A549 (cell line): Measurements from ENCODE around the gene AIPL1.

Experiments
- ESRRA ChIP-seq: fragments of 150-350 bp; IDR thresholded peaks from 2 replicates; pipeline ENCODE4 v1.6.1; 2014; ENCODE audit warnings: mild to moderate bottlenecking, low read length, borderline replicate concordance
- FOSB ChIP-seq: fragments of 250-450 bp; sonication (Bioruptor Pico); IDR thresholded peaks from 2 replicates; pipeline ENCODE4 v1.5.0; 2020; ENCODE audit warnings: mild to moderate bottlenecking, moderate library complexity
- GATA3 ChIP-seq: IDR thresholded peaks from 2 replicates; pipeline ENCODE4 v1.6.1; 2012; ENCODE audit warnings: borderline replicate concordance
- HMGXB4 ChIP-seq: fragments of 250-450 bp; sonication (Bioruptor Pico); IDR thresholded peaks from 2 replicates; pipeline ENCODE4 v1.5.0; 2021; ENCODE audit warnings: mild to moderate bottlenecking, moderate library complexity, borderline replicate concordance
- JUN ChIP-seq, 2 experiments: fragments of >200 bp; sonication (Bioruptor Twin); formaldehyde crosslinking; IDR thresholded peaks; 2 replicates in 1 of 2; 3 replicates in 1 of 2; pipeline ENCODE4 v1.6.1; 2016 to 2017
- MAX ChIP-seq: IDR thresholded peaks from 2 replicates; pipeline ENCODE4 v1.6.1; 2012
- POLR2A ChIP-seq: IDR thresholded peaks from 2 replicates; pipeline ENCODE4 v1.6.1; 2012; ENCODE audit warnings: mild to moderate bottlenecking, low read length
- POLR2AphosphoS2 ChIP-seq: conservative IDR thresholded peaks from 2 replicates; pipeline ENCODE4 v1.6.1; 2012; ENCODE audit warnings: low read length, improper control_type of control experiment, inconsistent platforms
- RAD21 ChIP-seq, 2 experiments: fragments of >200 bp in 1 of 2; sonication (Bioruptor Twin) in 1 of 2; formaldehyde crosslinking in 1 of 2; IDR thresholded peaks in 1 of 2; conservative IDR thresholded peaks in 1 of 2; 2 replicates in 1 of 2; 3 replicates in 1 of 2; pipeline ENCODE4 v1.6.1; 2012 to 2018; ENCODE audit warnings: inconsistent platforms in 1 of 2
- REST ChIP-seq: fragments of 200-600 bp; sonication (generic); IDR thresholded peaks from 2 replicates; pipeline ENCODE4 v1.6.1; 2016; ENCODE audit warnings: antibody characterized with exemption, mild to moderate bottlenecking, moderate library complexity
- SMC3 ChIP-seq: fragments of >200 bp; sonication (Bioruptor Twin); formaldehyde crosslinking; IDR thresholded peaks from 3 replicates; pipeline ENCODE4 v1.6.1; 2018; ENCODE audit warnings: inconsistent platforms
- TP53 ChIP-seq: fragments of 250-450 bp; sonication (Bioruptor Pico); IDR thresholded peaks from 2 replicates; pipeline ENCODE4 v1.5.0; 2021; ENCODE audit warnings: mild to moderate bottlenecking, moderate library complexity
- TF ChIP-seq, protein P1 (sequence below): fragments of >200 bp; sonication (Bioruptor Twin); formaldehyde crosslinking; IDR thresholded peaks from 3 replicates; pipeline ENCODE4 v1.5.1; 2016
- TF ChIP-seq, protein P2 (sequence below): fragments of 150-350 bp; IDR thresholded peaks from 2 replicates; pipeline ENCODE4 v1.6.1; 2014; ENCODE audit warnings: low read depth, mild to moderate bottlenecking, low read length

- no peak for TF ChIP-seq POLR2A
- TF ChIP-seq, protein P1, sequence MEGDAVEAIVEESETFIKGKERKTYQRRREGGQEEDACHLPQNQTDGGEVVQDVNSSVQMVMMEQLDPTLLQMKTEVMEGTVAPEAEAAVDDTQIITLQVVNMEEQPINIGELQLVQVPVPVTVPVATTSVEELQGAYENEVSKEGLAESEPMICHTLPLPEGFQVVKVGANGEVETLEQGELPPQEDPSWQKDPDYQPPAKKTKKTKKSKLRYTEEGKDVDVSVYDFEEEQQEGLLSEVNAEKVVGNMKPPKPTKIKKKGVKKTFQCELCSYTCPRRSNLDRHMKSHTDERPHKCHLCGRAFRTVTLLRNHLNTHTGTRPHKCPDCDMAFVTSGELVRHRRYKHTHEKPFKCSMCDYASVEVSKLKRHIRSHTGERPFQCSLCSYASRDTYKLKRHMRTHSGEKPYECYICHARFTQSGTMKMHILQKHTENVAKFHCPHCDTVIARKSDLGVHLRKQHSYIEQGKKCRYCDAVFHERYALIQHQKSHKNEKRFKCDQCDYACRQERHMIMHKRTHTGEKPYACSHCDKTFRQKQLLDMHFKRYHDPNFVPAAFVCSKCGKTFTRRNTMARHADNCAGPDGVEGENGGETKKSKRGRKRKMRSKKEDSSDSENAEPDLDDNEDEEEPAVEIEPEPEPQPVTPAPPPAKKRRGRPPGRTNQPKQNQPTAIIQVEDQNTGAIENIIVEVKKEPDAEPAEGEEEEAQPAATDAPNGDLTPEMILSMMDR = peak; percentile 84
- TF ChIP-seq TP53 (CRISPR knock-in tag) = no peak
- no peak for TF ChIP-seq JUN (IDR thresholded peaks at IDR 0.05)
- TF ChIP-seq MAX = no peak
- TF ChIP-seq ESRRA = no peak
- no peak for TF ChIP-seq REST
- TF ChIP-seq GATA3 = no peak
- peak; percentile 87 to 88 for TF ChIP-seq RAD21 (conservative IDR thresholded peaks at IDR 0.05 in 1 of 2, IDR thresholded peaks at IDR 0.05 in 1 of 2)
- no peak for TF ChIP-seq POLR2AphosphoS2
- TF ChIP-seq SMC3 = peak; percentile 76
- TF ChIP-seq, protein P2, sequence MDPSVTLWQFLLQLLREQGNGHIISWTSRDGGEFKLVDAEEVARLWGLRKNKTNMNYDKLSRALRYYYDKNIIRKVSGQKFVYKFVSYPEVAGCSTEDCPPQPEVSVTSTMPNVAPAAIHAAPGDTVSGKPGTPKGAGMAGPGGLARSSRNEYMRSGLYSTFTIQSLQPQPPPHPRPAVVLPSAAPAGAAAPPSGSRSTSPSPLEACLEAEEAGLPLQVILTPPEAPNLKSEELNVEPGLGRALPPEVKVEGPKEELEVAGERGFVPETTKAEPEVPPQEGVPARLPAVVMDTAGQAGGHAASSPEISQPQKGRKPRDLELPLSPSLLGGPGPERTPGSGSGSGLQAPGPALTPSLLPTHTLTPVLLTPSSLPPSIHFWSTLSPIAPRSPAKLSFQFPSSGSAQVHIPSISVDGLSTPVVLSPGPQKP = no peak
- no peak for TF ChIP-seq HMGXB4 (CRISPR knock-in tag)
- TF ChIP-seq FOSB = no peak
Measured at GRCh38 chr17:6435968-6436367, 1.0 kb upstream of the AIPL1 start.
